SU-DHL-6 (cell line): ENCODE measurements around the gene STK35.

Source experiments
- H2AFZ ChIP-seq: fragments of 200-600 bp; sonication (generic); 2 replicates; pipeline ENCODE4 v1.6.1; 2014; ENCODE audit warnings: low read depth, mild to moderate bottlenecking, moderate library complexity, mixed read lengths, antibody characterized with exemption, low read length; ENCODE audit not compliant: severe bottlenecking
- H3F3A ChIP-seq: fragments of 200-600 bp; shearing (Covaris generic); 2 replicates; pipeline ENCODE4 v1.6.0; 2016; ENCODE audit warnings: antibody characterized with exemption, mild to moderate bottlenecking; ENCODE audit not compliant: insufficient read depth
- H3K27ac ChIP-seq: fragments of 200-600 bp; sonication (generic); 2 replicates; pipeline ENCODE4 v1.5.1; 2016; ENCODE audit warnings: low read depth, mild to moderate bottlenecking, low read length, moderate library complexity, mixed read lengths
- H3K27me3 ChIP-seq: fragments of 200-600 bp; sonication (generic), shearing (Covaris generic); 2 replicates; pipeline ENCODE4 v1.6.0; 2014; ENCODE audit warnings: mild to moderate bottlenecking, low read length
- H3K36me3 ChIP-seq: fragments of 200-600 bp; sonication (generic); 2 replicates; pipeline ENCODE4 v1.6.1; 2014; ENCODE audit warnings: mild to moderate bottlenecking, low read length, mixed read lengths
- H3K4me2 ChIP-seq: fragments of 300-600, 200-600 bp; shearing (Covaris generic), sonication (generic); 2 replicates; pipeline ENCODE4 v1.6.0; 2014; ENCODE audit warnings: low read length, low read depth, mild to moderate bottlenecking; ENCODE audit not compliant: poor library complexity, severe bottlenecking
- H3K4me3 ChIP-seq: fragments of 200-600 bp; sonication (generic); 2 replicates; pipeline ENCODE4 v1.5.1; 2014; ENCODE audit warnings: antibody characterized with exemption, low read length, mild to moderate bottlenecking, mixed read lengths; ENCODE audit not compliant: insufficient read depth, poor library complexity, severe bottlenecking
- H3K79me2 ChIP-seq: fragments of 200-600 bp; sonication (generic); 2 replicates; pipeline ENCODE4 v1.6.1; 2014; ENCODE audit warnings: mild to moderate bottlenecking, low read length, moderate library complexity; ENCODE audit not compliant: insufficient read depth
- H3K9ac ChIP-seq: fragments of 200-600 bp; sonication (generic); 2 replicates; pipeline ENCODE4 v1.7.0; 2014; ENCODE audit warnings: mild to moderate bottlenecking, low read length
- H3K9me2 ChIP-seq: fragments of 200-600 bp; sonication (generic); replicated peaks from 2 replicates; pipeline ENCODE4 v1.6.1; 2014; ENCODE audit warnings: low read length; ENCODE audit not compliant: insufficient read depth
- H3K9me3 ChIP-seq: fragments of 200-600 bp; sonication (generic); 2 replicates; pipeline ENCODE4 v1.6.1; 2014; ENCODE audit warnings: low read length, mixed read lengths; ENCODE audit not compliant: insufficient read depth
- H4K20me1 ChIP-seq: fragments of 200-600 bp; sonication (generic); 2 replicates; pipeline ENCODE4 v1.6.1; 2014; ENCODE audit warnings: low read depth, mild to moderate bottlenecking, antibody characterized with exemption, low read length, moderate library complexity, mixed read lengths
- CTCF ChIP-seq: fragments of 200-600 bp; sonication (generic); IDR thresholded peaks from one replicate; pipeline ENCODE4 v1.5.1; 2017; ENCODE audit warnings: antibody characterized with exemption, mild to moderate bottlenecking, low read length, moderate library complexity; ENCODE audit not compliant: insufficient read depth, poor library complexity, severe bottlenecking
- EZH2phosphoT487 ChIP-seq: fragments of 200-600 bp; sonication (generic), shearing (Covaris generic); conservative IDR thresholded peaks from 2 replicates; pipeline ENCODE4 v1.6.1; 2018; ENCODE audit warnings: mild to moderate bottlenecking, antibody characterized with exemption, low read length, moderate library complexity, mixed read lengths

The STK35 gene

GRCh38 chr20:2084703-2085102 is 16.9 kb upstream of the STK35 start:
- H3K9me3 ChIP-seq = no peaks in the 10 kb centered on the region
- H3K27me3 ChIP-seq = no peaks in the 10 kb centered on the region
- no peaks in the 10 kb centered on the region for H3K36me3 ChIP-seq
- H2AFZ ChIP-seq = no peak overlapping the region
- no peak overlapping the region for H3K9ac ChIP-seq
- H3K4me2 ChIP-seq = no peak overlapping the region
- TF ChIP-seq EZH2phosphoT487 (no peak), CTCF (no peak)
- no peaks in the 10 kb centered on the region for H3K79me2 ChIP-seq
- no peaks in the 10 kb centered on the region for H3K9me2 ChIP-seq
- no peaks in the 10 kb centered on the region for H4K20me1 ChIP-seq
- H3K4me3 ChIP-seq = no peak overlapping the region
- H3F3A ChIP-seq = no peaks in the 10 kb centered on the region
- no peak overlapping the region for H3K27ac ChIP-seq

GRCh38 chr20:2086177-2086979 is 15.2 kb upstream of the STK35 start:
- no peaks in the 10 kb centered on the region for H3K36me3 ChIP-seq
- H4K20me1 ChIP-seq = no peaks in the 10 kb centered on the region
- H3K9ac ChIP-seq = no peak overlapping the region
- H3F3A ChIP-seq = no peaks in the 10 kb centered on the region
- H3K9me2 ChIP-seq = no peaks in the 10 kb centered on the region
- H3K27ac ChIP-seq = no peak overlapping the region
- no peak overlapping the region for H2AFZ ChIP-seq
- no peaks in the 10 kb centered on the region for H3K79me2 ChIP-seq
- no peaks in the 10 kb centered on the region for H3K27me3 ChIP-seq
- no peak overlapping the region for H3K4me2 ChIP-seq
- no peak overlapping the region for H3K4me3 ChIP-seq
- TF ChIP-seq EZH2phosphoT487 (no peak), CTCF (no peak)
- H3K9me3 ChIP-seq = no peaks in the 10 kb centered on the region

GRCh38 chr20:2086980-2087377 is 14.6 kb upstream of the STK35 start:
- no peak overlapping the region for H3K4me3 ChIP-seq
- no peaks in the 10 kb centered on the region for H3K27me3 ChIP-seq
- H3K36me3 ChIP-seq = no peaks in the 10 kb centered on the region
- TF ChIP-seq EZH2phosphoT487 = no peak
- no peak for TF ChIP-seq CTCF
- no peaks in the 10 kb centered on the region for H3K79me2 ChIP-seq
- H3K27ac ChIP-seq = no peak overlapping the region
- H3F3A ChIP-seq = no peaks in the 10 kb centered on the region
- no peak overlapping the region for H3K4me2 ChIP-seq
- no peaks in the 10 kb centered on the region for H4K20me1 ChIP-seq
- no peak overlapping the region for H2AFZ ChIP-seq
- no peaks in the 10 kb centered on the region for H3K9me3 ChIP-seq
- no peak overlapping the region for H3K9ac ChIP-seq
- H3K9me2 ChIP-seq = no peaks in the 10 kb centered on the region
